GM12878 (cell line): Measurements from ENCODE around the gene UST. TPM values are rescaled to one million over a fixed set of nuclear protein-coding genes. Genes with fewer than 3 reads are reported as not detected.

Experiments
- ATAC-seq: fragments of 200-7000 bp; cut with Tn5 transposase; 3 replicates; pipeline ENCODE4 v1.9.1; 2020; ENCODE audit warnings: mild to moderate bottlenecking, moderate library complexity
- BruUV-seq: library from RNA; stranded (reverse); fragments of 400-500 nt; replicated peaks from 2 replicates; lab custom pipeline; 2021; lab: Mats Ljungman, UMichigan
- CTCF ChIA-PET: fragments of 300-600 bp; sonication (Branson Sonifier 250); formaldehyde crosslinking; extraction: SDS; loops from one replicate; lab custom pipeline; 2021; ENCODE audit warnings: inconsistent platforms; lab: Yijun Ruan, JAX
- POLR2A ChIA-PET: fragments of 350-600 bp; formaldehyde crosslinking; extraction: SDS; loops from one replicate; lab custom pipeline; 2021; ENCODE audit warnings: inconsistent platforms; lab: Charles Lee
- RAD21 ChIA-PET: fragments of 300-600 bp; sonication (Branson Sonifier 250); formaldehyde crosslinking; loops from one replicate; lab custom pipeline; 2023; ENCODE audit warnings: antibody characterized with exemption; ENCODE audit not compliant: unreplicated experiment; lab: Charles Lee
- SMC1A ChIA-PET: fragments of 300-600 bp; sonication (Branson Sonifier 250); formaldehyde crosslinking; loops from one replicate; lab custom pipeline; 2023; ENCODE audit not compliant: unreplicated experiment, uncharacterized antibody; lab: Charles Lee
- DNase-seq: peaks from one replicate; pipeline ENCODE4 v3.0.0-alpha.2; 2011; ENCODE audit warnings: low read depth, low spot score
- FAIRE-seq: peaks from 3 replicates; lab custom pipeline; 2011; peaks lifted over from hg19 to GRCh38; lab: Jason Lieb, UNC
- H2AFZ ChIP-seq: 2 replicates; pipeline ENCODE4 v1.6.0; 2011; ENCODE audit warnings: low read depth, low read length, control low read depth; ENCODE audit not compliant: control insufficient read depth
- H3K27ac ChIP-seq: 2 replicates; pipeline ENCODE4 v1.5.1; 2011; ENCODE audit warnings: control low read depth; ENCODE audit not compliant: control insufficient read depth, insufficient read depth
- H3K27me3 ChIP-seq, 2 experiments: replicated peaks in 1 of 2; 2 replicates each; pipeline versions ENCODE4 v1.6.0 to v1.6.1; 2011; ENCODE audit warnings: low read length in 1 of 2; ENCODE audit not compliant: control insufficient read depth in 2 of 2, insufficient read depth in 2 of 2
- H3K36me3 ChIP-seq, 2 experiments: 2 replicates each; pipeline ENCODE4 v1.5.1; 2011; ENCODE audit warnings: low read length in 1 of 2; ENCODE audit not compliant: control insufficient read depth in 2 of 2, insufficient read depth in 2 of 2
- H3K4me1 ChIP-seq: 2 replicates; pipeline ENCODE4 v1.6.1; 2011; ENCODE audit warnings: mild to moderate bottlenecking, low read length, moderate library complexity, mixed read lengths; ENCODE audit not compliant: control insufficient read depth, insufficient read depth
- H3K4me2 ChIP-seq: 2 replicates; pipeline ENCODE4 v1.6.0; 2011; ENCODE audit warnings: control low read depth; ENCODE audit not compliant: control insufficient read depth, insufficient read depth
- H3K4me3 ChIP-seq: fragments of 200-600 bp; sonication (generic); 2 replicates; pipeline ENCODE4 v1.5.1; 2016
- H3K79me2 ChIP-seq: 2 replicates; pipeline ENCODE4 v1.6.0; 2011; ENCODE audit warnings: low read length; ENCODE audit not compliant: control insufficient read depth, insufficient read depth
- H3K9ac ChIP-seq: 2 replicates; pipeline ENCODE4 v1.8.0; 2011; ENCODE audit warnings: low read length, control low read depth, mixed read lengths; ENCODE audit not compliant: control insufficient read depth, insufficient read depth
- H3K9me3 ChIP-seq: replicated peaks from 3 replicates; pipeline ENCODE4 v1.5.1; 2011; ENCODE audit warnings: mild to moderate bottlenecking, low read length; ENCODE audit not compliant: control insufficient read depth, insufficient read depth
- H4K20me1 ChIP-seq: 2 replicates; pipeline ENCODE4 v1.6.0; 2011; ENCODE audit not compliant: control insufficient read depth, insufficient read depth
- ASH2L ChIP-seq: fragments of 300-600, 200-600 bp; sonication (generic); IDR thresholded peaks from 2 replicates; pipeline ENCODE4 v1.6.1; 2017; ENCODE audit warnings: low read depth, mild to moderate bottlenecking, borderline replicate concordance
- ATF7 ChIP-seq: fragments of 450-650 bp; IDR thresholded peaks from 2 replicates; pipeline ENCODE4 v1.6.1; 2016; ENCODE audit warnings: low read depth, mild to moderate bottlenecking
- CBFB ChIP-seq: IDR thresholded peaks from 2 replicates; pipeline ENCODE4 v1.6.1; 2016; ENCODE audit warnings: antibody characterized with exemption, low read depth
- PML ChIP-seq: IDR thresholded peaks from 2 replicates; pipeline ENCODE4 v1.6.1; 2012; ENCODE audit warnings: low read length, inconsistent platforms
- TCF12 ChIP-seq: IDR thresholded peaks from 2 replicates; pipeline ENCODE4 v1.6.1; 2011; ENCODE audit warnings: low read depth, mild to moderate bottlenecking, low read length
- WGBS: methylation state at CpG from one replicate; pipeline ENCODE4 v1.1.6; 2016; ENCODE audit warnings: low lambda C conversion rate; ENCODE audit not compliant: insufficient replicate concordance, insufficient coverage; ENCODE audit errors: missing lambda C conversion rate; 5-methylcytosine and 5-hydroxymethylcytosine counted together
- in situ Hi-C: fragments of 300-500 bp; cut with MboI; formaldehyde crosslinking; loops from 9 replicates; pipeline ENCODE4 v1.14.3; 2018; ENCODE audit warnings: mixed read lengths
- intact Hi-C: fragments of 100-400 bp; cut with micrococcal nuclease; formaldehyde crosslinking; loops from one replicate; pipeline ENCODE4 v1.14.2; 2022; ENCODE audit not compliant: unreplicated experiment
- polyA plus RNA-seq, 11 experiments: library from polyadenylated mRNA; depleted of rRNA in 4 of 11; unstranded in 6 of 11; stranded (reverse) in 5 of 11; fragments of >200 nt; fragmentation: Nextera tagmentation in 4 of 11; fragmentation: Illumina TruSeq in 1 of 11; extraction: Ambion mirVana in 4 of 11; extraction: Trizol in 1 of 11; gene quantifications; 1 replicate in 1 of 11; 2 replicates in 10 of 11; pipeline versions ENCODE4 v1.2.1 to v1.2.3, GENCODE V29; 2011 to 2016; ENCODE audit warnings: inconsistent platforms in 2 of 11, missing spikeins in 2 of 11, low read depth in 1 of 11
- total RNA-seq, 4 experiments: library from RNA; depleted of rRNA in 3 of 4; stranded (reverse); fragments of >200 nt in 3 of 4; fragmentation: Illumina TruSeq in 1 of 4; extraction: Trizol in 1 of 4; gene quantifications; 2 replicates each; pipeline versions ENCODE4 v1.2.1 to v1.2.3, GENCODE V29; 2013 to 2021
- TF ChIP-seq, protein P1 (sequence below): fragments of 450-650 bp; IDR thresholded peaks from 2 replicates; pipeline ENCODE4 v1.6.1; 2017; ENCODE audit warnings: antibody characterized with exemption, mild to moderate bottlenecking, moderate library complexity
- TF ChIP-seq, protein P2 (sequence below): fragments of 150-350 bp; IDR thresholded peaks from 2 replicates; pipeline ENCODE4 v1.6.1; 2016; ENCODE audit warnings: low read depth, low read length
- TF ChIP-seq, protein P3 (sequence below): fragments of 450-650 bp; IDR thresholded peaks from 2 replicates; pipeline ENCODE4 v1.6.1; 2016; ENCODE audit warnings: mild to moderate bottlenecking
- TF ChIP-seq, protein P4 (sequence below): fragments of 450-650 bp; IDR thresholded peaks from 2 replicates; pipeline ENCODE4 v1.6.1; 2014; ENCODE audit warnings: mild to moderate bottlenecking

Gene UST
- total and polyA plus RNA-seq, 10 of the 15 experiments (the other 5 are each of a cell fraction or from before 2014, with no cell fraction given), result 0.74 to 43.3 (median 2.2) TPM

DNA sequence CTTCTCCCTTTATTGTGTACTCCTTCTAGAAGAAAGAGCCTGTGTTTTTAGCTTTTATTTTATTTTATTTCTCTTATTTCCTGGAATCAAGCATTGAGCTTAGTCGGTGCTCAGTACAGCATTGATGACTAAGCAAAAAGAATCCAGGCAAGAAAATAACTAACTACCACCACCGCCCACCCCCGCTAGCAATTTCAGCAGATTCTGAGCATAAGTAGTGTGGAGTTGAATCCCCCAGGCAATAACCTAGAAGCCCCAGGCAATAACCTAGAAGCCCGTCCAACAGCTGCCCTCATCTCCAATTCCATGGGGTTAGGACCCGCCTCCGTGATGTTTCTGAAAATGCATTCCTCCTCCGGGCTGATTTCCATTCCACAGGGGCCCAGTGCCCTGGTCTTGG lies 312.7 kb downstream of the UST start:
- Histone ChIP-seq H2AFZ (no peak overlapping the region), H3K9ac (no peak overlapping the region), H3K36me3 (no peaks in the 10 kb centered on the region), H3K4me1 (peaks cover 35% of the 10 kb centered on the region), H4K20me1 (no peaks in the 10 kb centered on the region), H3K27me3 (no peaks in the 10 kb centered on the region), H3K9me3 (no peaks in the 10 kb centered on the region), H3K27ac (peak overlapping the region; percentile 29; the same call in 1 of the 2 replicates), H3K79me2 (no peaks in the 10 kb centered on the region), H3K4me2 (no peak overlapping the region), H3K4me3 (no peak overlapping the region)
- no peak for FAIRE-seq
- DNase-seq, result no peak
- intact Hi-C loops, result no loop called here
- ChIA-PET RAD21 (interaction anchor here (3.2 to 16.8 kb wide), 3 partner anchors 12 to 26 kb away, joined by 12 to 521 read pairs (median 379); no protein-coding TSS in a partner anchor), POLR2A (interaction anchor here (1.5 to 14.3 kb wide), 4 partner anchors 11 to 28 kb away, joined by 4 to 298 read pairs (median 113); no protein-coding TSS in a partner anchor), CTCF (interaction anchor here (1.3 to 10.5 kb wide), 3 partner anchors 12 to 27 kb away, joined by 3 to 174 read pairs (median 156); no protein-coding TSS in a partner anchor), SMC1A (interaction anchor here (1.2 to 17.7 kb wide), 4 partner anchors 5 to 21 kb away, joined by 3 to 1060 read pairs (median 102); no protein-coding TSS in a partner anchor)
- no TSS peak for BruUV-seq
- in situ Hi-C loops, result no loop called here
- 96% methylated on average over 7 of the region's 7 CpGs for WGBS
- TF ChIP-seq ATF7, result no peak
- TF ChIP-seq, protein P1, sequence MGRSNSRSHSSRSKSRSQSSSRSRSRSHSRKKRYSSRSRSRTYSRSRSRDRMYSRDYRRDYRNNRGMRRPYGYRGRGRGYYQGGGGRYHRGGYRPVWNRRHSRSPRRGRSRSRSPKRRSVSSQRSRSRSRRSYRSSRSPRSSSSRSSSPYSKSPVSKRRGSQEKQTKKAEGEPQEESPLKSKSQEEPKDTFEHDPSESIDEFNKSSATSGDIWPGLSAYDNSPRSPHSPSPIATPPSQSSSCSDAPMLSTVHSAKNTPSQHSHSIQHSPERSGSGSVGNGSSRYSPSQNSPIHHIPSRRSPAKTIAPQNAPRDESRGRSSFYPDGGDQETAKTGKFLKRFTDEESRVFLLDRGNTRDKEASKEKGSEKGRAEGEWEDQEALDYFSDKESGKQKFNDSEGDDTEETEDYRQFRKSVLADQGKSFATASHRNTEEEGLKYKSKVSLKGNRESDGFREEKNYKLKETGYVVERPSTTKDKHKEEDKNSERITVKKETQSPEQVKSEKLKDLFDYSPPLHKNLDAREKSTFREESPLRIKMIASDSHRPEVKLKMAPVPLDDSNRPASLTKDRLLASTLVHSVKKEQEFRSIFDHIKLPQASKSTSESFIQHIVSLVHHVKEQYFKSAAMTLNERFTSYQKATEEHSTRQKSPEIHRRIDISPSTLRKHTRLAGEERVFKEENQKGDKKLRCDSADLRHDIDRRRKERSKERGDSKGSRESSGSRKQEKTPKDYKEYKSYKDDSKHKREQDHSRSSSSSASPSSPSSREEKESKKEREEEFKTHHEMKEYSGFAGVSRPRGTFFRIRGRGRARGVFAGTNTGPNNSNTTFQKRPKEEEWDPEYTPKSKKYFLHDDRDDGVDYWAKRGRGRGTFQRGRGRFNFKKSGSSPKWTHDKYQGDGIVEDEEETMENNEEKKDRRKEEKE, result no peak
- TF ChIP-seq, protein P2, sequence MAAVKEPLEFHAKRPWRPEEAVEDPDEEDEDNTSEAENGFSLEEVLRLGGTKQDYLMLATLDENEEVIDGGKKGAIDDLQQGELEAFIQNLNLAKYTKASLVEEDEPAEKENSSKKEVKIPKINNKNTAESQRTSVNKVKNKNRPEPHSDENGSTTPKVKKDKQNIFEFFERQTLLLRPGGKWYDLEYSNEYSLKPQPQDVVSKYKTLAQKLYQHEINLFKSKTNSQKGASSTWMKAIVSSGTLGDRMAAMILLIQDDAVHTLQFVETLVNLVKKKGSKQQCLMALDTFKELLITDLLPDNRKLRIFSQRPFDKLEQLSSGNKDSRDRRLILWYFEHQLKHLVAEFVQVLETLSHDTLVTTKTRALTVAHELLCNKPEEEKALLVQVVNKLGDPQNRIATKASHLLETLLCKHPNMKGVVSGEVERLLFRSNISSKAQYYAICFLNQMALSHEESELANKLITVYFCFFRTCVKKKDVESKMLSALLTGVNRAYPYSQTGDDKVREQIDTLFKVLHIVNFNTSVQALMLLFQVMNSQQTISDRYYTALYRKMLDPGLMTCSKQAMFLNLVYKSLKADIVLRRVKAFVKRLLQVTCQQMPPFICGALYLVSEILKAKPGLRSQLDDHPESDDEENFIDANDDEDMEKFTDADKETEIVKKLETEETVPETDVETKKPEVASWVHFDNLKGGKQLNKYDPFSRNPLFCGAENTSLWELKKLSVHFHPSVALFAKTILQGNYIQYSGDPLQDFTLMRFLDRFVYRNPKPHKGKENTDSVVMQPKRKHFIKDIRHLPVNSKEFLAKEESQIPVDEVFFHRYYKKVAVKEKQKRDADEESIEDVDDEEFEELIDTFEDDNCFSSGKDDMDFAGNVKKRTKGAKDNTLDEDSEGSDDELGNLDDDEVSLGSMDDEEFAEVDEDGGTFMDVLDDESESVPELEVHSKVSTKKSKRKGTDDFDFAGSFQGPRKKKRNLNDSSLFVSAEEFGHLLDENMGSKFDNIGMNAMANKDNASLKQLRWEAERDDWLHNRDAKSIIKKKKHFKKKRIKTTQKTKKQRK, result no peak
- TF ChIP-seq, protein P3, sequence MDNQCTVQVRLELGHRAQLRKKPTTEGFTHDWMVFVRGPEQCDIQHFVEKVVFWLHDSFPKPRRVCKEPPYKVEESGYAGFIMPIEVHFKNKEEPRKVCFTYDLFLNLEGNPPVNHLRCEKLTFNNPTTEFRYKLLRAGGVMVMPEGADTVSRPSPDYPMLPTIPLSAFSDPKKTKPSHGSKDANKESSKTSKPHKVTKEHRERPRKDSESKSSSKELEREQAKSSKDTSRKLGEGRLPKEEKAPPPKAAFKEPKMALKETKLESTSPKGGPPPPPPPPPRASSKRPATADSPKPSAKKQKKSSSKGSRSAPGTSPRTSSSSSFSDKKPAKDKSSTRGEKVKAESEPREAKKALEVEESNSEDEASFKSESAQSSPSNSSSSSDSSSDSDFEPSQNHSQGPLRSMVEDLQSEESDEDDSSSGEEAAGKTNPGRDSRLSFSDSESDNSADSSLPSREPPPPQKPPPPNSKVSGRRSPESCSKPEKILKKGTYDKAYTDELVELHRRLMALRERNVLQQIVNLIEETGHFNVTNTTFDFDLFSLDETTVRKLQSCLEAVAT, result no peak
- TF ChIP-seq CBFB, result no peak
- TF ChIP-seq, protein P4, sequence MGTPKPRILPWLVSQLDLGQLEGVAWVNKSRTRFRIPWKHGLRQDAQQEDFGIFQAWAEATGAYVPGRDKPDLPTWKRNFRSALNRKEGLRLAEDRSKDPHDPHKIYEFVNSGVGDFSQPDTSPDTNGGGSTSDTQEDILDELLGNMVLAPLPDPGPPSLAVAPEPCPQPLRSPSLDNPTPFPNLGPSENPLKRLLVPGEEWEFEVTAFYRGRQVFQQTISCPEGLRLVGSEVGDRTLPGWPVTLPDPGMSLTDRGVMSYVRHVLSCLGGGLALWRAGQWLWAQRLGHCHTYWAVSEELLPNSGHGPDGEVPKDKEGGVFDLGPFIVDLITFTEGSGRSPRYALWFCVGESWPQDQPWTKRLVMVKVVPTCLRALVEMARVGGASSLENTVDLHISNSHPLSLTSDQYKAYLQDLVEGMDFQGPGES, result no peak
- TF ChIP-seq TCF12, result no peak
- TF ChIP-seq ASH2L, result no peak
- TF ChIP-seq PML, result no peak
- no peak for ATAC-seq
